ENCODE measurements around the gene MYLK4. TPM values are rescaled to one million over a fixed set of nuclear protein-coding genes. Genes with fewer than 3 reads are reported as not detected.
A peak's percentile ranks its signal among the peaks of the same experiment; 100 is the strongest.

MYLK4 gene
- total RNA-seq (2021; ENCODE audit: unreplicated experiment) (0.85 TPM), Bru-seq, nascent RNA (percentile 40 among the genes with signal in this experiment), BruChase-seq, experiment 1, labeled RNA remaining after a 2-hour chase (percentile 52 among the genes with signal in this experiment), BruChase-seq, experiment 2, labeled RNA remaining after a 6-hour chase (percentile 44 among the genes with signal in this experiment)
- polyA plus RNA-seq (2012; ENCODE audit: insufficient read length): 0.30 TPM
- long read RNA-seq, partial matches to known transcripts: 0 of 3 reads
- long read RNA-seq, other reads (novel, unspliced or antisense): 3 of 3 reads

GRCh38 chr6:2750832-2751231 is at the start of gene MYLK4:
MYLK4 (minus strand) TSS chr6:2750922; CDS start chr6:2749294, 1,628 bp downstream.
- ATAC-seq (no peak), DNase-seq (ENCODE audit: low read depth, low spot score) (no peak)
- no TSS peak for BruUV-seq (replicated peaks)
- ChIA-PET CTCF (interaction anchor here (0.6 to 2.2 kb wide), 5 partner anchors 8 to 1266 kb away, joined by 3 to 12 read pairs (median 4); no protein-coding TSS in a partner anchor), POLR2A (no interaction called here)
- no peaks in the 10 kb centered on the region for H3K4me1 ChIP-seq (ENCODE audit: control insufficient read depth, insufficient read depth, low read length)
- no peaks in the 10 kb centered on the region for H3K27me3 ChIP-seq (ENCODE audit: control insufficient read depth, insufficient read depth, low read length)
- H3K9me3 ChIP-seq (ENCODE audit: control insufficient read depth, insufficient read depth, low read depth, low read length): no peaks in the 10 kb centered on the region
- TF ChIP-seq POLR2AphosphoS5 (IDR thresholded peaks at IDR 0.05; ENCODE audit: low read depth, low read length) (no peak), SIN3A (IDR thresholded peaks at IDR 0.05; ENCODE audit: borderline replicate concordance, insufficient read depth, low read depth, low read length) (no peak), CTCF (IDR thresholded peaks at IDR 0.05) (no peak)
- intact Hi-C loops (cut with micrococcal nuclease; ENCODE audit: unreplicated experiment) (no loop called here), in situ Hi-C loops (cut with HindIII; ENCODE audit: low pct_unique_long_range_greater_than_20kb, low sequenced_read_pairs) (no loop called here)
- no peak within 1 kb of the TSS for H3K4me3 ChIP-seq (ENCODE audit: low read depth in 2 of 2, low read length in 2 of 2)
- H3K27ac ChIP-seq (ENCODE audit: low read length): no peak within 1 kb of the TSS
- H3K36me3 ChIP-seq (ENCODE audit: control insufficient read depth, insufficient read depth, low read length): no peaks in the 10 kb centered on the region

GRCh38 chr6:2799936-2800527 is 49.3 kb upstream of the MYLK4 start:
- no peaks in the 10 kb centered on the region for H3K36me3 ChIP-seq (ENCODE audit: control insufficient read depth, insufficient read depth, low read length)
- ATAC-seq: no peak
- DNase-seq (ENCODE audit: low read depth, low spot score): no peak
- TF ChIP-seq REST (IDR thresholded peaks at IDR 0.05; ENCODE audit: insufficient read depth in 1 of 2, low read depth in 2 of 2, low read length in 1 of 2) (no peak), TCF7L2 (IDR thresholded peaks at IDR 0.05; ENCODE audit: low read depth, low read length) (no peak), CTCF (IDR thresholded peaks at IDR 0.05) (no peak), POLR2AphosphoS5 (IDR thresholded peaks at IDR 0.05; ENCODE audit: low read depth, low read length) (no peak), SIN3A (IDR thresholded peaks at IDR 0.05; ENCODE audit: borderline replicate concordance, insufficient read depth, low read depth, low read length) (no peak)
- BruUV-seq (replicated peaks): no TSS peak
- H3K9me3 ChIP-seq (ENCODE audit: control insufficient read depth, insufficient read depth, low read depth, low read length): no peaks in the 10 kb centered on the region
- peaks cover 4% of the 10 kb centered on the region; the same call in 1 of the 2 replicates for H3K4me1 ChIP-seq (ENCODE audit: control insufficient read depth, insufficient read depth, low read length)
- ChIA-PET POLR2A (no interaction called here), CTCF (no interaction called here)
- no peaks in the 10 kb centered on the region for H3K27me3 ChIP-seq (ENCODE audit: control insufficient read depth, insufficient read depth, low read length)
- no peak overlapping the region for H3K27ac ChIP-seq (ENCODE audit: low read length)
- no peak overlapping the region for H3K4me3 ChIP-seq (ENCODE audit: low read depth in 2 of 2, low read length in 2 of 2)
- in situ Hi-C loops (cut with HindIII; ENCODE audit: low pct_unique_long_range_greater_than_20kb, low sequenced_read_pairs) (no loop called here), intact Hi-C loops (cut with micrococcal nuclease; ENCODE audit: unreplicated experiment) (no loop called here)

Data from Panc1 (cell line).